GM18951 (cell line): ENCODE measurements around the gene LAGE3.

Experiments used
- POLR2A ChIP-seq: IDR thresholded peaks from 4 replicates; pipeline ENCODE4 v1.6.1; 2011; ENCODE audit warnings: mild to moderate bottlenecking; ENCODE audit not compliant: insufficient read length, insufficient read depth; ENCODE audit errors: extremely low read depth
- in situ Hi-C: fragments of 300-500 bp; cut with MboI; formaldehyde crosslinking; loops from one replicate; pipeline ENCODE4 v1.12.0; 2022; ENCODE audit warnings: low sequenced_read_pairs, mixed read lengths, inconsistent platforms; ENCODE audit not compliant: unreplicated experiment

The LAGE3 gene

GRCh38 chrX:154436983-154437752, 41.9 kb downstream of the LAGE3 start, which contains the start of gene GDI1:
Gene GDI1 (plus strand): TSS chrX:154437154. CDS start chrX:154437255, 101 bp downstream.
- in situ Hi-C loops = no loop called here
- TF ChIP-seq POLR2A = peak; percentile 41

- in situ Hi-C loops = no loop called here
- TF ChIP-seq POLR2A = no peak
Measured at GRCh38 chrX:154436374-154436982, 42.6 kb downstream of the LAGE3 start.

GRCh38 chrX:154435171-154435733, 43.8 kb downstream of the LAGE3 start:
- no peak for TF ChIP-seq POLR2A
- in situ Hi-C loops = no loop called here

GRCh38 chrX:154434394-154435168, 44.5 kb downstream of the LAGE3 start:
- TF ChIP-seq POLR2A = no peak
- in situ Hi-C loops = no loop called here

GRCh38 chrX:154433605-154434004, 45.5 kb downstream of the LAGE3 start:
- in situ Hi-C loops = no loop called here

GRCh38 chrX:154432210-154432609, 46.9 kb downstream of the LAGE3 start:
- in situ Hi-C loops = no loop called here
- no peak for TF ChIP-seq POLR2A

More at GRCh38 chrX:154433605-154434004, 45.5 kb downstream of the LAGE3 start:
- no peak for TF ChIP-seq POLR2A

- no peak for TF ChIP-seq POLR2A
- in situ Hi-C loops = no loop called here
Measured at GRCh38 chrX:154431341-154431740, 47.7 kb downstream of the LAGE3 start.

- TF ChIP-seq POLR2A = no peak
- in situ Hi-C loops = no loop called here
Measured at GRCh38 chrX:154430916-154431315, 48.2 kb downstream of the LAGE3 start.

- in situ Hi-C loops = no loop called here
- no peak for TF ChIP-seq POLR2A
Measured at GRCh38 chrX:154430479-154430878, 48.6 kb downstream of the LAGE3 start.

- no peak for TF ChIP-seq POLR2A
- in situ Hi-C loops = no loop called here
Measured at GRCh38 chrX:154429711-154430110, 49.4 kb downstream of the LAGE3 start.

GRCh38 chrX:154428176-154429171, 50.6 kb downstream of the LAGE3 start, which contains the start of gene ATP6AP1:
Gene ATP6AP1 (plus strand): TSS chrX:154428677. CDS start chrX:154428693, 16 bp downstream.
- in situ Hi-C loops = no loop called here
- TF ChIP-seq POLR2A = peak; percentile 68
